Natural killer cell treated with Interleukin-12 subunit alpha and Interleukin-12 subunit beta and Interleukin-15 and Interleukin-18, amount 100 ng/mL, for 72 hours (primary cell): ENCODE results near the gene SLC6A8. TPM values are rescaled to one million over a fixed set of nuclear protein-coding genes. Genes with fewer than 3 reads are reported as not detected.

Experiments
- ATAC-seq, 2 donors: fragments of 150-1000 bp; cut with Tn5 transposase in 1 of 2; sonication (Bioruptor Pico), chemical (Tn5 transposase) in 1 of 2; 2 replicates each; pipeline ENCODE4 v1.10.0; 2021
- DNase-seq: peaks from one replicate; pipeline ENCODE4 v3.0.0; 2022; ENCODE audit warnings: low spot score
- H3K27ac Mint-ChIP-seq, 2 donors: 1 replicate in 1 of 2; 2 replicates in 1 of 2; pipeline ENCODE4 v1.8.0; 2022; ENCODE audit warnings: mixed read lengths in 2 of 2, mild to moderate bottlenecking in 1 of 2, moderate library complexity in 1 of 2
- H3K27me3 Mint-ChIP-seq, 2 donors: 1 replicate in 1 of 2; 2 replicates in 1 of 2; pipeline ENCODE4 v1.8.0; 2022; ENCODE audit warnings: mixed read lengths in 2 of 2
- H3K36me3 Mint-ChIP-seq: one replicate; pipeline ENCODE4 v1.8.0; 2022; ENCODE audit warnings: mixed read lengths
- H3K4me1 Mint-ChIP-seq, 2 donors: 1 replicate in 1 of 2; 2 replicates in 1 of 2; pipeline ENCODE4 v1.8.0; 2022; ENCODE audit warnings: low read depth in 2 of 2, mixed read lengths in 2 of 2, mild to moderate bottlenecking in 1 of 2
- H3K4me3 Mint-ChIP-seq: one replicate; pipeline ENCODE4 v1.8.0; 2022; ENCODE audit warnings: mixed read lengths
- H3K9me3 Mint-ChIP-seq: 2 replicates; pipeline ENCODE4 v1.8.0; 2022; ENCODE audit warnings: mixed read lengths
- total RNA-seq, 2 donors: library from RNA; stranded (reverse); gene quantifications; one replicate each; pipeline ENCODE4 v1.2.3, GENCODE V29; 2022

SLC6A8 gene
- total RNA-seq, 2 donors from 2014 or later, result 2.3 to 4.1 TPM

- Mint-ChIP-seq H3K27ac (peak overlapping the region in 1 of 2 donors; percentile 57), H3K9me3 (no peaks in the 10 kb centered on the region), H3K27me3 (peaks cover 0 to 3% of the 10 kb centered on the region in 2 donors), H3K4me1 (peaks cover 0 to 4% of the 10 kb centered on the region in 2 donors), H3K36me3 (no peaks in the 10 kb centered on the region), H3K4me3 (no peak overlapping the region)
- ATAC-seq (no peak), DNase-seq (no peak)
Observed at GRCh38 chrX:153709726-153710674, 22.3 kb downstream of the SLC6A8 start.

GRCh38 chrX:153714256-153714655 lies 26.5 kb downstream of the SLC6A8 start:
- no peak overlapping the region for H3K4me3 Mint-ChIP-seq
- H3K36me3 Mint-ChIP-seq, result no peaks in the 10 kb centered on the region
- H3K4me1 Mint-ChIP-seq, result no peaks in the 10 kb centered on the region
- no peak for ATAC-seq
- no peak for DNase-seq
- peaks cover 0 to 3% of the 10 kb centered on the region in 2 donors for H3K27me3 Mint-ChIP-seq
- H3K9me3 Mint-ChIP-seq, result no peaks in the 10 kb centered on the region
- no peak overlapping the region for H3K27ac Mint-ChIP-seq

- Mint-ChIP-seq H3K9me3 (no peaks in the 10 kb centered on the region), H3K27ac (no peak overlapping the region), H3K27me3 (peaks cover 0 to 3% of the 10 kb centered on the region in 2 donors), H3K4me1 (peaks cover 6% of the 10 kb centered on the region in 2 donors), H3K36me3 (no peaks in the 10 kb centered on the region), H3K4me3 (no peak overlapping the region)
- no peak for DNase-seq
- ATAC-seq, result no peak
Observed at GRCh38 chrX:153717445-153717844, 29.7 kb downstream of the SLC6A8 start.

GRCh38 chrX:153719238-153719637 lies 31.5 kb downstream of the SLC6A8 start:
- no peaks in the 10 kb centered on the region for H3K9me3 Mint-ChIP-seq
- H3K27ac Mint-ChIP-seq, result no peak overlapping the region
- peaks cover 0 to 1% of the 10 kb centered on the region in 2 donors for H3K27me3 Mint-ChIP-seq
- DNase-seq, result no peak
- H3K4me3 Mint-ChIP-seq, result no peak overlapping the region
- H3K36me3 Mint-ChIP-seq, result no peaks in the 10 kb centered on the region
- peaks cover 9 to 10% of the 10 kb centered on the region in 2 donors for H3K4me1 Mint-ChIP-seq
- ATAC-seq, result no peak

- Mint-ChIP-seq H3K27me3 (no peaks in the 10 kb centered on the region), H3K9me3 (no peaks in the 10 kb centered on the region), H3K4me1 (peaks cover 9 to 10% of the 10 kb centered on the region in 2 donors), H3K27ac (no peak overlapping the region), H3K36me3 (no peaks in the 10 kb centered on the region), H3K4me3 (no peak overlapping the region)
- DNase-seq (no peak), ATAC-seq (no peak)
Observed at GRCh38 chrX:153719701-153720100, 32.0 kb downstream of the SLC6A8 start.

GRCh38 chrX:153722704-153723350 lies 35.1 kb downstream of the SLC6A8 start:
- Mint-ChIP-seq H3K27me3 (no peaks in the 10 kb centered on the region), H3K9me3 (no peaks in the 10 kb centered on the region), H3K27ac (peak overlapping the region; percentile 53 to 67), H3K36me3 (no peaks in the 10 kb centered on the region), H3K4me3 (peak overlapping the region; percentile 84), H3K4me1 (peaks cover 10 to 19% of the 10 kb centered on the region in 2 donors)
- ATAC-seq, result no peak
- DNase-seq, result no peak

GRCh38 chrX:153723351-153724251 lies 35.9 kb downstream of the SLC6A8 start:
- Mint-ChIP-seq H3K9me3 (no peaks in the 10 kb centered on the region), H3K27ac (peak overlapping the region; percentile 51 to 67), H3K4me3 (peak overlapping the region; percentile 84), H3K27me3 (no peaks in the 10 kb centered on the region), H3K36me3 (no peaks in the 10 kb centered on the region), H3K4me1 (peaks cover 10 to 20% of the 10 kb centered on the region in 2 donors)
- peak; percentile 22 to 28 for ATAC-seq
- DNase-seq, result no peak

GRCh38 chrX:153724252-153725038 lies 36.7 kb downstream of the SLC6A8 start, which contains the start of the genes ABCD1 and BCAP31:
TSS of gene ABCD1 (plus strand) at chrX:153724856. CDS start at chrX:153725267, 411 bp downstream.
TSS of gene BCAP31 (minus strand) at chrX:153724387. CDS start at chrX:153723244, 1,143 bp downstream.
- H3K27me3 Mint-ChIP-seq, result no peaks in the 10 kb centered on the region
- peak within 1 kb of the TSS; percentile 84 for H3K4me3 Mint-ChIP-seq
- peak; percentile 87 to 92 for ATAC-seq
- peaks cover 10 to 20% of the 10 kb centered on the region in 2 donors for H3K4me1 Mint-ChIP-seq
- peak; percentile 91 for DNase-seq
- H3K36me3 Mint-ChIP-seq, result no peaks in the 10 kb centered on the region
- no peaks in the 10 kb centered on the region for H3K9me3 Mint-ChIP-seq
- peak within 1 kb of the TSS; percentile 51 to 67 for H3K27ac Mint-ChIP-seq

GRCh38 chrX:153725039-153725831 lies 37.5 kb downstream of the SLC6A8 start:
- Mint-ChIP-seq H3K4me1 (peaks cover 10 to 20% of the 10 kb centered on the region in 2 donors), H3K4me3 (peak overlapping the region; percentile 49), H3K36me3 (no peaks in the 10 kb centered on the region), H3K27ac (no peak overlapping the region), H3K9me3 (no peaks in the 10 kb centered on the region), H3K27me3 (no peaks in the 10 kb centered on the region)
- no peak for DNase-seq
- no peak for ATAC-seq

- Mint-ChIP-seq H3K4me3 (peak overlapping the region; percentile 34), H3K4me1 (peaks cover 14 to 23% of the 10 kb centered on the region in 2 donors), H3K27ac (no peak overlapping the region), H3K9me3 (no peaks in the 10 kb centered on the region), H3K36me3 (peaks cover 4% of the 10 kb centered on the region), H3K27me3 (no peaks in the 10 kb centered on the region)
- peak; percentile 58 for DNase-seq
- no peak for ATAC-seq
Observed at GRCh38 chrX:153725832-153726285, 38.1 kb downstream of the SLC6A8 start.

- Mint-ChIP-seq H3K4me3 (peak overlapping the region; percentile 75), H3K9me3 (peaks cover 1% of the 10 kb centered on the region), H3K27ac (peak overlapping the region; percentile 60 to 84), H3K4me1 (peaks cover 21 to 30% of the 10 kb centered on the region in 2 donors), H3K27me3 (no peaks in the 10 kb centered on the region), H3K36me3 (peaks cover 10% of the 10 kb centered on the region)
- DNase-seq (peak; percentile 67), ATAC-seq (no peak)
Observed at GRCh38 chrX:153726286-153727122, 38.8 kb downstream of the SLC6A8 start.
